ENCODE data around the gene TOP2A.
A peak's percentile ranks its signal among the peaks of the same experiment; 100 is the strongest.

TOP2A gene

GRCh38 chr17:40442392-40443195 lies 24.9 kb upstream of the TOP2A start:
- H3K4me1 ChIP-seq (ENCODE audit: control insufficient read depth, insufficient read depth, low read length, unreplicated experiment): peaks cover 12% of the 10 kb centered on the region
- H3K79me2 ChIP-seq (ENCODE audit: control insufficient read depth, insufficient read depth, low read length, unreplicated experiment): peaks cover 50% of the 10 kb centered on the region
- H3K27me3 ChIP-seq (ENCODE audit: insufficient read depth, low read length): no peaks in the 10 kb centered on the region
- H3K27ac ChIP-seq (ENCODE audit: low read depth, low read length): peak overlapping the region; percentile 69
- H2AFZ ChIP-seq (ENCODE audit: low read length, unreplicated experiment): no peak overlapping the region
- peak overlapping the region; percentile 96 for H3K4me3 ChIP-seq (ENCODE audit: low read depth, low read length)
- peaks cover 16% of the 10 kb centered on the region; the same call in 1 of the 2 replicates for H3K36me3 ChIP-seq (ENCODE audit: insufficient read depth, low read length)

- no peak overlapping the region for H3K4me3 ChIP-seq (ENCODE audit: low read depth, low read length)
- H3K4me1 ChIP-seq (ENCODE audit: control insufficient read depth, insufficient read depth, low read length, unreplicated experiment): no peaks in the 10 kb centered on the region
- no peak overlapping the region for H2AFZ ChIP-seq (ENCODE audit: low read length, unreplicated experiment)
Observed at GRCh38 chr17:40440166-40440565, 22.5 kb upstream of the TOP2A start.

DNA sequence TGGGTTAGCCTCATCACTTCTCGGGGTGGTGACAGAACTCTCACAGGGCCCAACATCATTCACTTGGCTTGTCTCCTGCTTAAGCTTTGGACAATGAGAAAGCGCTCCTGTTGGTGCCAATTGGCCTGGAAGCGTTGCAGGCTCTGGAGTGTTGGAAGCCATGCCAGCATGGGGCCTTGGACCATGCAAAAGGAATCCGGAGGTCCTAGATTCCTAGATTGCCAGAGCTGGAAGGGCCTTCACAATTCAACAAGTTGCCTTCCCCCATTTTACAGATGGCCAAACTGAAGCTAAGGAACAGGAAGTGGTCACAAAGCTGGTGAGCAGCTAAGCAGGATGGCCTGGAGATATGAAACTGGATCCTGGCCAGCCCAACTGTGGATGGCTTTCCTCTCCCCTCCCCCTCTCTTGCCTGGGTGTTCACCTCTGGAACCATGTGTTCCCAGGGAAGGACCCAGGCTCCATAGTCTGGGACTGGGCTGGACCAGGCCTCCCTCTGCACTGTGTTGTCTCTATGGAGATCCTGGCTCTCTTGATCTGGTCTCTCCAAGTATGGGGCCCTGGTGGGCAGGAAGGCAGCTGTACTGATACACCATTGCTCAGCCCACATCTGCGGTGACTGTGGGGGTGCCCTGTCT lies 19.5 kb upstream of the TOP2A start:
- Histone ChIP-seq H3K27me3 (ENCODE audit: insufficient read depth, low read length) (no peaks in the 10 kb centered on the region), H2AFZ (ENCODE audit: low read length, unreplicated experiment) (no peak overlapping the region), H3K4me3 (ENCODE audit: low read depth, low read length) (no peak overlapping the region), H3K36me3 (ENCODE audit: insufficient read depth, low read length) (no peaks in the 10 kb centered on the region), H3K27ac (ENCODE audit: low read depth, low read length) (no peak overlapping the region), H3K79me2 (ENCODE audit: control insufficient read depth, insufficient read depth, low read length, unreplicated experiment) (no peaks in the 10 kb centered on the region), H3K4me1 (ENCODE audit: control insufficient read depth, insufficient read depth, low read length, unreplicated experiment) (no peaks in the 10 kb centered on the region)

More at GRCh38 chr17:40440166-40440565, 22.5 kb upstream of the TOP2A start:
- 0 out of 2 replicates have a peak, but pooled peaks cover 3% of the 10 kb centered on the region for H3K36me3 ChIP-seq (ENCODE audit: insufficient read depth, low read length)
- H3K27ac ChIP-seq (ENCODE audit: low read depth, low read length): no peak overlapping the region
- peaks cover 26% of the 10 kb centered on the region for H3K79me2 ChIP-seq (ENCODE audit: control insufficient read depth, insufficient read depth, low read length, unreplicated experiment)
- H3K27me3 ChIP-seq (ENCODE audit: insufficient read depth, low read length): no peaks in the 10 kb centered on the region

- no peaks in the 10 kb centered on the region for H3K79me2 ChIP-seq (ENCODE audit: control insufficient read depth, insufficient read depth, low read length, unreplicated experiment)
- no peaks in the 10 kb centered on the region for H3K4me1 ChIP-seq (ENCODE audit: control insufficient read depth, insufficient read depth, low read length, unreplicated experiment)
- H3K27me3 ChIP-seq (ENCODE audit: insufficient read depth, low read length): no peaks in the 10 kb centered on the region
- no peaks in the 10 kb centered on the region for H3K36me3 ChIP-seq (ENCODE audit: insufficient read depth, low read length)
- H3K27ac ChIP-seq (ENCODE audit: low read depth, low read length): no peak overlapping the region
- no peak overlapping the region for H3K4me3 ChIP-seq (ENCODE audit: low read depth, low read length)
- H2AFZ ChIP-seq (ENCODE audit: low read length, unreplicated experiment): no peak overlapping the region
Observed at GRCh38 chr17:40436636-40437035, 18.9 kb upstream of the TOP2A start.

- Histone ChIP-seq H3K79me2 (ENCODE audit: control insufficient read depth, insufficient read depth, low read length, unreplicated experiment) (no peaks in the 10 kb centered on the region), H2AFZ (ENCODE audit: low read length, unreplicated experiment) (no peak overlapping the region), H3K4me1 (ENCODE audit: control insufficient read depth, insufficient read depth, low read length, unreplicated experiment) (no peaks in the 10 kb centered on the region)
Observed at GRCh38 chr17:40433551-40434415, 16.1 kb upstream of the TOP2A start.

GRCh38 chr17:40432864-40433528 lies 15.3 kb upstream of the TOP2A start:
- H2AFZ ChIP-seq (ENCODE audit: low read length, unreplicated experiment): no peak overlapping the region
- H3K36me3 ChIP-seq (ENCODE audit: insufficient read depth, low read length): no peaks in the 10 kb centered on the region
- H3K27me3 ChIP-seq (ENCODE audit: insufficient read depth, low read length): no peaks in the 10 kb centered on the region
- no peak overlapping the region for H3K27ac ChIP-seq (ENCODE audit: low read depth, low read length)
- H3K79me2 ChIP-seq (ENCODE audit: control insufficient read depth, insufficient read depth, low read length, unreplicated experiment): no peaks in the 10 kb centered on the region
- H3K4me1 ChIP-seq (ENCODE audit: control insufficient read depth, insufficient read depth, low read length, unreplicated experiment): no peaks in the 10 kb centered on the region
- no peak overlapping the region for H3K4me3 ChIP-seq (ENCODE audit: low read depth, low read length)

More at GRCh38 chr17:40433551-40434415, 16.1 kb upstream of the TOP2A start:
- no peaks in the 10 kb centered on the region for H3K36me3 ChIP-seq (ENCODE audit: insufficient read depth, low read length)
- no peaks in the 10 kb centered on the region for H3K27me3 ChIP-seq (ENCODE audit: insufficient read depth, low read length)
- no peak overlapping the region for H3K27ac ChIP-seq (ENCODE audit: low read depth, low read length)
- no peak overlapping the region for H3K4me3 ChIP-seq (ENCODE audit: low read depth, low read length)

DNA sequence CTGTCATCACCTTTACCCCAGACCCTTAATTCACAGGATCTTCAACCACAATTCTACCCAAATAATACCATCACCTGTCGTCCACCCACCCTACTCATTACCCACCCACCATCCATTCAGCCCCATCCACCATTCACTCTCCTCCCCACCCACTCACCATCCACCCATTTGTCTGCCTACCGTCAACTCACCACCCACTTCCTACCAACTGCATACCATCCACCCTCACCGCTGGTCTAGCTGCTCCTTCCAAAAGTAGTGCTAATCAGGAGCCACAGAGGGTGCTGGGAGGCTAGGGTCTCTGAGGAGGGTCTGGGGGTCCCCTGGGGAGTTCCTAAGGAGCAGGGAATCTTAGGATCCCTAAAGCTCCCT lies 13.5 kb upstream of the TOP2A start:
- no peak overlapping the region for H3K27ac ChIP-seq (ENCODE audit: low read depth, low read length)
- H3K4me3 ChIP-seq (ENCODE audit: low read depth, low read length): no peak overlapping the region
- no peaks in the 10 kb centered on the region for H3K79me2 ChIP-seq (ENCODE audit: control insufficient read depth, insufficient read depth, low read length, unreplicated experiment)
- no peak overlapping the region for H2AFZ ChIP-seq (ENCODE audit: low read length, unreplicated experiment)
- no peaks in the 10 kb centered on the region for H3K36me3 ChIP-seq (ENCODE audit: insufficient read depth, low read length)
- H3K4me1 ChIP-seq (ENCODE audit: control insufficient read depth, insufficient read depth, low read length, unreplicated experiment): no peaks in the 10 kb centered on the region
- no peaks in the 10 kb centered on the region for H3K27me3 ChIP-seq (ENCODE audit: insufficient read depth, low read length)

GRCh38 chr17:40430272-40431230 lies 12.9 kb upstream of the TOP2A start:
- Histone ChIP-seq H3K4me3 (ENCODE audit: low read depth, low read length) (no peak overlapping the region), H3K79me2 (ENCODE audit: control insufficient read depth, insufficient read depth, low read length, unreplicated experiment) (no peaks in the 10 kb centered on the region), H3K27ac (ENCODE audit: low read depth, low read length) (no peak overlapping the region), H2AFZ (ENCODE audit: low read length, unreplicated experiment) (no peak overlapping the region), H3K27me3 (ENCODE audit: insufficient read depth, low read length) (no peaks in the 10 kb centered on the region), H3K36me3 (ENCODE audit: insufficient read depth, low read length) (no peaks in the 10 kb centered on the region), H3K4me1 (ENCODE audit: control insufficient read depth, insufficient read depth, low read length, unreplicated experiment) (no peaks in the 10 kb centered on the region)

DNA sequence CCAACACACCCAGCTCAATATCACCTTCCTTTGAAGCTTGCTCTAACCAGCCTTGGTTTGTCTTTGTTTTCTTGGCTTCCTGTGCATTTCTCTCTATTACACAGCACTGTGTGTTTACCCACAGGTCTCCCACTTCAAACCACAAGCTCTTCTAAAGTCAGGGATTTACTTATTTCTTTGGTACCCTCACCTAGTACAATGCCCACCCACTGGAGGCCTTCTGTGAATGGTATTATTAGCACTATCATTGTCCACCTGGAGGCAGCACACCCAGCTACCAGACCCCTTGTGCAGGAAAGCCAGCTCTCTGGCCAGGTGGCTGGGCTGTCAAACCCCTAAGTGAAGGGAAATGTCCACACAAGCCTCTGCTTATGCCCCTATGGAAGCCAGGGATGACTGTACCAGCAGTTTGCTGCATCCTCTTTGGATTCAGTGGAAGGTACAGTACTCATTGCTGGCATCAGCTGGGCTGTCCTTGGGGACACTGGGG lies 9.4 kb upstream of the TOP2A start:
- H3K27ac ChIP-seq (ENCODE audit: low read depth, low read length): no peak overlapping the region
- no peaks in the 10 kb centered on the region for H3K79me2 ChIP-seq (ENCODE audit: control insufficient read depth, insufficient read depth, low read length, unreplicated experiment)
- H3K36me3 ChIP-seq (ENCODE audit: insufficient read depth, low read length): no peaks in the 10 kb centered on the region
- H3K4me1 ChIP-seq (ENCODE audit: control insufficient read depth, insufficient read depth, low read length, unreplicated experiment): no peaks in the 10 kb centered on the region
- no peaks in the 10 kb centered on the region for H3K27me3 ChIP-seq (ENCODE audit: insufficient read depth, low read length)
- no peak overlapping the region for H2AFZ ChIP-seq (ENCODE audit: low read length, unreplicated experiment)
- no peak overlapping the region for H3K4me3 ChIP-seq (ENCODE audit: low read depth, low read length)
